GM19467 (cell line): ENCODE measurements around the gene NME7.

Source experiments
- ATAC-seq: cut with Tn5 transposase; IDR thresholded peaks from one replicate; pipeline ENCODE4 v1.9.1; 2021; ENCODE audit warnings: mild to moderate bottlenecking, moderate library complexity; ENCODE audit not compliant: unreplicated experiment

The NME7 gene

DNA sequence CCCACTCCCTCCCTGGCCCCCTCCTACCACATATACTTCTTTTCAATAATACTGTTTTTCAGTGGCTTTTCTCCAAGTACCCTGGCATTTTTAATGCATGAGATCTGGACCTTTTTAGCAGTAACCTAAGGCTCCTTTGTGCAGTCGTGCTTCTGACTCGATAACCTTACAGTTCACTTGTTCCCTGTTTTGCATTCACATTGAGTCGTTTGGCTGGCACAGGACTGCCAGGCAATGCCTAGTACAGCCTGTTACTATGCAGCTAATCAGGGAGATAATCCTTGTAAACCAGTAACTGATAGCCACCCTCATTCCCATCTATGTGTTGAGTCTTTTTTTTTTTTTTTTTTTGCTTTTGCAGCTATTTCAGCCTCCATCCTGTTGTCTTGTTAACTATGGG is 257.4 kb downstream of the NME7 start:
- no peak for ATAC-seq

DNA sequence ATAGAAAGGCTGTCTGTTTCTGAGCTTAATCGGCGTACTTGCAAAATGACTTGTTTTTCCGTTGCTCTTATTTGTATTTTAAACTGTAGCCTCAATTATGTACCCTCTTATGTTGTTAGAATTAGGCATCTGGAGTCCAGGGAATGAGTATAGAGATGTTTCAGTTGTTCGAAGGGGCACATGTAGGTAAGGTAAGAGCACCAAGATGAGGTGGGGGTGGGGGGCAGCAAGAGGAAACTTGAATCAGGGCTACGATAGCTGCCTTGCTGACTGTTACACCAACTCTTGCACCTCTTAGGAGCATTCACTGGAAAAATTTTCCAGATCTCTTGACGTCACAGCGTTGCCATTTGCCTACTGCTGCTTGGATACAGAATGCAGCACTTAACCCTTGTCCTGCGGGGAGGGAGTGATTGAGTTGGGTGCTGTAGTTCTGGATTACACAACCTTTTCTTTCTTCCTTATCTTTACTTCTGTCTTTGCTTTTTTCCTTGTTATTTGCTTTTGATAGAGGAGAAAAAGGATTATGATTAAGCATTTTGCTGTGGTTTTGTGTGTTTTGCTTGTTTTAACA is 257.9 kb downstream of the NME7 start:
- no peak for ATAC-seq

DNA sequence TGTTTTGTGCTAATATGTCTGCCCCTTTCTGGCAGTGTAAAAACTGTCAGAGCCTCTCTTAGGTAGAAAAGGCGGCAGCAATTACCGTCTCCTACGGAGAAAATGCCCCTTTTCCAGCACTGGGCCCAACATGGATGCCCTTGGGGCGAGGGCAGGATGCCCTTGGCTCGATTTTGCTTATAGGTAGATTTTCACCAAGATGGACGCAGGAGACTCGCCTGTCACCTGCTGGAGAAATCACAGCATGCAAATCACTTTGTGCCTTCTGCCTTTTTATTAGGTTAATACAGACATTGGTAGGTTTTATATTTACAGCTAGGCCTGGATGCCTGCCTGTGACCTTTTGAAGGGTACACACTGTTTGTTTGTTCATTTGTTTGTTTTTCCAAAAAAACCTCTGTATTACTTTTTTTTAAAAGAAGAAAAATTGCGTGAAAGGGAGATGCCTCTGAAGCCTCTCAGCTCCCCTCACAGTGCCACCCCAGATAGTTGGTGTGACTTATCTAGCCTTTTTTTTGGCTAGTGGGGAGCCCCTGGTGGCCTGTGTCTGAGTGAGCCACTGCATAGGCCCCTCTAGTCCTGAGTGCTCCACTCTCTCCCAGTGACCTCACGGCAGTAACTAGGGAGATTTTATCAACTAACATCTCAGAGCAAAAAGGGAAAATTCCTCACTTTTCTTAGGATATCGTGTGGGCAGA is 258.6 kb downstream of the NME7 start:
- ATAC-seq: no peak

DNA sequence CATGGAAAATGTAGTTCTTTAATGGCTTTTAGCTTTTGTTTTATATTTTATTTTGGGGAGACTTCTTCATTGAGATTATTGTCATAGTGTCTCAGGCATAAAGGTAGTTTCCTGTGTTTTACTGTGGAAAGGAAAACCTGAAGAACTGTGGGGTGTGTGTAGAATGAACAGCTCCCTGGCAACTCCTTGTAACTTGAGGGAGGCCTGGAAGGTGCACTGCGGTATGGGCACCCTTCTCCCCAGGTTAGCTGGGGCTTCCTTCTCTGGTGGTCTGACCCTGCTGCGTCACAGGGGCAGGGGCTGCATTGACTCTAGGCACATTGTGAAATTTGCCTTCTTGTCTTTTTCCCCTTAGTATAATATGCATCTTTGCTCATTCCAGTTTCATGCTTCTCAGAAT is 259.4 kb downstream of the NME7 start:
- ATAC-seq: no peak

DNA sequence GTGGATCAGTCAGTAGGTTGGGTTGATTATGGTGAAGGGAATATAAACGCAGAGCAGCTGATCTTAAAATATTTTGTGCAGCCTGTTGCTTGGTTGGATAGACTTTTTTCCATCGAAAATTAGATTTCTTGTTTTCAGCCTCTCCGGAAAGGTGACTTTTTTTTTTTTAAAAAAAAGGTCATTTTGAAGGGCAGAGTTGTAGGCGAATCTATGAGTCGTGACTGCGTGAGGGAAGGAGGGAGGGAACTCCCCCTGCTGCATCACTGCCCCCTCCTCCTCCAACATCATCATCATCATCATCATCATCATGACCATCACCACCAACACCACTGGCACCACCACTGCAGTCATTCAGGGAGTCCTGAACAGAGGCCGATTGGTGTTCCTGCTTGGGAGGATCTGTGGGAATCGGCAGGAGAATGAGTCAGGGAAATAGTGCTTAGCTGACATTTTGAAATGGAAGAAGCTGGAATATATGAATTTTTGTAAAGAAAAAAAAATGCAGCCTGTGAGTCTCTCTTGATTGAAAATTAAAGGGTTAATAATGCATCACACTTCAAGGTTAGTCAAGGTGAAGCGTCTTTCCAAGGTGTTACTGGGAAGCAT is 259.9 kb downstream of the NME7 start:
- no peak for ATAC-seq

DNA sequence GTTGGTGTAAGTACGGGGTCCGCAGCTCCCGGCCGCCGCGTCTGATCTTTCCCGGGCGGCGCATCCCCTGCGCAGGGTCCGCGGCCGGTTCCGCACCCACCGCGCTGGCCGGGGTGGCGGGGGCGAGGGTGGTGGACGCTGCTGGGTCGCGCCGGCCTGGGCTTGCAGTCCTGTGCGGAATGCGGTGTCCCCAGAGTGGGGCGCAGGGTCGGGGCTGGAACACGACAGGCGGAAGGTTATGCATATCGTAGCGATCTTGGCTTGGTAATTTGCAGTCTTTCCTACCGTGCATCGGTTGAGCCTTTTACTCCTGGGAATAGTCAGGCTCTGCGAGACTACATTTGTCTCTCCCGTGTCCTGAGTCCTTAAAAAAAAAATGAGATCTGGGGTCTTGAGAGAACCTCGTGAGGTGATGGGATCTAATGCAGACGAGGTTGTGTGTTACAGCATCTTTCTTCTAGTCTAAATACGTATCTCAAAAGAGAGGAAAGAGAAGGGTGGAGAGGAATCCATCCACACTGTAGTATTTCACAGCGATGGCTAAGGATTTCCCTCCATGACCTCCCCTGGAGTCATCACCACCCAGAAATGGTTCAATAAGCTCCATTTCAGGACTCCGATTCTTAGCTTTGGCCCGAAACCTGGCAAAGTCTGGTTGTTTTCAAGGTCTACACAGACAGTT is 260.5 kb downstream of the NME7 start:
- no peak for ATAC-seq

DNA sequence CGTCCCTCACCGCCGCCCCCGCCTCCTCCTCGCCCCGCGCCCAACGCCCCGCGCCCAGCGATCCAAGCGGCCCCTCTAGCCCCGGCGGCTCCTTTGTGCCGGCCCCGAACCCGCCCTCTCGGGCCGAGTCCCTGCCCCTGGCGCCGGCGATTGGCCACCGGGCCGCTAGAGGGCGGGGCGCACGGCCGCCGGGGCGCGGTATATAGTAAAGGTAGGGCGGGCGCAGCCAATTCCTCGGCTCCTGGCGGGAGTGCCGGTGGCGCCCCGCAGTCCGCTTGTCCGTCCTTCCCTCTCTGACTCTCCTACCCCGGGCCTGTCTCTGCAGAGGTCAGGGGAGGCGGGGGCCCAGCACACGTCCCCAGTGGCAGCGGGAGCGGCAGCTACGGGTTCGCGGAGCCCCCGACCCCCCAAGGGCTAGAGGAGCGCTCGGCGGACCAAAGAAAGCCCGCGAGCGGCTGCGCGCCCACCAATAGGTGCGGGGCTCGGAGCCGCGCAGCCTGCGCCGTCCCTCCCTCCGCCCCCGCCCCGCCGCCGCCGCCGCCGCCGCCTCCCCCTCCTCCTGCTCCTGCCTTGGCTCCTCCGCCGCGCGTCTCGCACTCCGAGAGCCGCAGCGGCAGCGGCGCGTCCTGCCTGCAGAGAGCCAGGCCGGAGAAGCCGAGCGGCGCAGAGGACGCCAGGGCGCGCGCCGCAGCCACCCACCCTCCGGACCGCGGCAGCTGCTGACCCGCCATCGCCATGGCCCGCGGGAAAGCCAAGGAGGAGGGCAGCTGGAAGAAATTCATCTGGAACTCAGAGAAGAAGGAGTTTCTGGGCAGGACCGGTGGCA is 261.3 kb downstream of the NME7 start, which contains the start of gene ATP1B1:
ATP1B1 (plus strand) TSS at position 596 of the 826 bp plus-strand sequence; CDS start at position 736, 140 bp downstream.
- peak; percentile 81 for ATAC-seq

DNA sequence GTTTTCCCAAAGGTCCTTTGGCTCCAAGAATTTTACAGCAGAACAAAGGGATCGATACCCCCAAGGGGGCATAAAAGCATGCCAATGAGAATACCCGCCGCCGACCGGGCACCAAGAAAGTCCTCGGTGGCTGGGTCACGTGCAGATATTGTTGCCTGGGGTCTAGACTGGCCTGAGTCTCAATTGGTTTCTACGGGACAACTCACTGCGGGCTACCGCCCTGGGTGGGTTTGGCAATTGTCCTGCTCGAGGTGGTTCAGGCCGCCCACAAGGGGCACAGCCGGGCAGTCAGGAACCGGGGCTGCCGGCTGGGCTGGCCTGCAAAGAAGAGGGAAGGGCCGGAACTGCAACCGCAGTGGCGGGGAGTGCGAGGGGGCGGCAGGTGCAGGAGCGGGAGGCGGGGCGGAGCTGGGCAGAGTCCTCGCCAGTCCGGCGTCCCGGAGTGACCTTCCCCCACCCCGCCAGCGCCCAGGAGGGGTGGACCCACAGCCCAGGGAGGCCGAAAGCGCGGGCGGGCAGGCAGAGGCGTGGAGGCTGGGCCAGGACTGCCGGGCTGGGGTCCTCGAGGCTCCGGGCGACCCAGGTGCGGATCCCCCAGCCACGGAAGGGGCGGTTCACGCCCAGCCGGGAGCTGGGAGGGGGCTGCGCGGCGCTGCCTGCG is 262.0 kb downstream of the NME7 start:
- ATAC-seq: peak; percentile 33

DNA sequence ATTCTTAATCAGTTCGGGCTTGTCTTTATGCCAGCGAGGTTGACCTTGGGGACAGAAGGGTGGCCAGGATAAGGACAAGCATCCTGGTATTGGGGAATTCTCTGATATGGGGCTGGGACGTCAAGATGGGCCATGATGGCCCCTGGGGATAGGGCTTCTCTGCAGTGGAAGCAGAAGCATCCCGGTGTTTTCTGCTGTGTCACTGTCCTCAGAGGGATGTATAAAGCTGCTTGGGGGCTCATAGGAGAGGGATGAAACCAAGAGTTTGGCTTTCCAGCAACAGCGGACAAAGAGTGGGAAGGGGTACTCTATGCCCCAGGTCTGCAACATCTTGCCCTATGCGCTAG is 262.5 kb downstream of the NME7 start:
- ATAC-seq: no peak

DNA sequence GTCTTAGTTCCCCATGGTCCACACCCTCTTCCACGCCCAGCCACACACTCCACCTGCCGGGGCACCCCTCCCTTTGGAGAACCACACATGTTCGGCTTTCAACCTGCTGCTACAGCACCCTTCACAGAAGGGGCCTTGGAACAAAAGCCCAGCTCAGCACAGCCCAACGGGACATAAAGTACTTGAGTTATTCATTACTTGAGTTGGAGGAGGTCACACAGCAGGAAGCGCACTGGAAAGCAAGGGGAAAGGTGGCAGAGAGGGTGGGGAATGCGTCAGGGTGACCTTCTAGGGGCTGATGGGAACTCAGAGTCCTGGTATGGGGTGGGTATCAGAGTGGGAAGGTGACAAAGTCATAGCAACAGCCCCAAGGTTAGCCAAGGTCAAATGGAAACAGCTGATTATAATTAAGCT is 264.1 kb downstream of the NME7 start:
- ATAC-seq: no peak

DNA sequence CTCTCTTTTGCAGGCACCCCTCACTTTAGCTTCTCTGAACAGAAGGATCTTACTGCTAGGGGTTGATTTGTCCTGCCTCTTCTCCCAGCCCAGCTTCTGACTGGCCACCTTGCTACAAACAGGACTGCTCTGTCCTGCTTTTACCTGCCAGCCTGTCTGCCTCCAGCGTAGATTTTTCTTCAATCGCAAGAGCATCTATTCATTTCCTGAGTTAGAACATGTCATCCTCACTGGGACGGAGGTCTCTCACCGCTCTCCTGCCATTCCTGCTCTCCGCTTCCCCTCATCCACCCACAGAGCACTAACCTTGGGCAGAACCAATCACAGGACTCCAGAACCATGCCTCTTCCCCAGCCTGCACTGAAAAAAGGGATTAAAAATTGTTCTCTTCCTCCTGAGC is 264.6 kb downstream of the NME7 start:
- no peak for ATAC-seq

DNA sequence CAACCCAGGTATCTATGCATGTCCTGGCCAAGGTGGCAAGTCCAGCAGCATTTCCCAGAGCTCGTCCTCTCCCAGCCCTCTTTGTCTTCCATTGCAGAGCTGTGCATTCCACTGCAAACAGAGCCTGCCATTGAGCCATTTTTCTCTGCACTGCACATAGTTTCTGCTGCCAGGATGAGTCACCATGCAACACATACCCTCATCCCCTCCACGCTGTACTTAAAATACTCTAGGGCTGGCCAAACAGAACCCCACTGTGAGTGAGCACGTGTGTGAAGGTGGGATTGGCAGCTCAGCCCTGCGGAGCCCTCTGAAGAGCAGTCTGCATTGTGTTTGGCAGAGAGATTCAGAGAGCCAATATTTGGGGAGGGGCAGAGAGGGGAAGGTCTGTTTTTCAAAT is 265.0 kb downstream of the NME7 start:
- ATAC-seq: no peak

DNA sequence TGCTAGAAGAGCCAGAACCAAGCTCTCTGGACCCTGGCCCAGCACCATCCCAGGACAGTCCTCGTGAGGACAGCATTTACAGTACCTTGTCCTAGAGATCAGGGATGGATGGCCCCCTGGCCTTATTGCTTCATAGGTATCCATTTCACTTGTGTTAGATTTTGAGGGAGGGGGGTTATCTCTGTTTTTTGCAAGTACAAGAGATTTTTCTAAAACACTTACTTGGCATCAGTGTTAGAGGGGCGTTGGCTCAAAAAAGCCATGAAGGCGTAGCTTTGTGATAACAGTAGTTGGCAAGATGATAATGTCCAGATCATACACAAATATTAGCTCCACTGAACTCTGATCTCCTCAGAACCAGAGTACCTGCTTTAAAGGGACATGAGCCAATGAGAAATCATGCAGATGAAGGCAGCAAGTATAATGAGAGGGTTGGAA is 266.9 kb downstream of the NME7 start:
- no peak for ATAC-seq

DNA sequence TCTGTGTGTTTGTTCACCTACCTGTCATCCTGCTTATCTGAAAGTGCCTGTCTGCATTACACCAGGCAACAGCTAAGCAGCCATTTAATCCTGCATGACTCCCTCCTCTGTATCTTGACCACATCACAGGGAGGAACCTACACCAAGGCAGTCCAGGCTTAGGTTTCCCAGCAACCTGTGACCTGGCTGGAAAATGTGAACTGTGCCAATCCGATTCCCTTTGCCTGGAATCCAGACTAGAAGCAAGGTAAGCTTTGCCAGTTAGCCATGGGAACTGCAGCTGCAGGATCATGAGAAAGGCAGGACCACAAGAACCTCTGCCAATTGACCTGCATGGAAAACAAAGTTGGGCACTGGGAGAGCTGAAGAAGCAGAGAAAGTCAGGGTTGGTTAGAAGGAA is 267.4 kb downstream of the NME7 start:
- ATAC-seq: no peak

DNA sequence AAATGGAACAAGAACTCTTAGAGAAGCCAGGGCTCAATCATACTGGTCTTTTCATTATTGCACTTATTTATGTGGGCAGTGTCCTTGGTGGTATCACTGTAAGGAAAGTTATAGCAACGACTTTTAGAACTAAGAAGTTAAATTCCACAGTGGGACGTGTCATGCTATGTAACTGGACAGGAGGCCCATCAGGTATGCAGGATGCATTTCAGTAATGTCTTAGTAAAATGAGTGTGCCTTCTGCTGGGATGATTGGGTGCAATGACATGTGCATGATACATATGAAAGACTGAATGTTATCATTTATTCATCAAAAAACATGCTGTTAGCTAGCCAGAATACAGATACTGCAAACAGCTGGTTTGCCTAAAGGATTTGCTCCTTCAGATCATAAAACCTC is 268.0 kb downstream of the NME7 start:
- ATAC-seq: no peak

DNA sequence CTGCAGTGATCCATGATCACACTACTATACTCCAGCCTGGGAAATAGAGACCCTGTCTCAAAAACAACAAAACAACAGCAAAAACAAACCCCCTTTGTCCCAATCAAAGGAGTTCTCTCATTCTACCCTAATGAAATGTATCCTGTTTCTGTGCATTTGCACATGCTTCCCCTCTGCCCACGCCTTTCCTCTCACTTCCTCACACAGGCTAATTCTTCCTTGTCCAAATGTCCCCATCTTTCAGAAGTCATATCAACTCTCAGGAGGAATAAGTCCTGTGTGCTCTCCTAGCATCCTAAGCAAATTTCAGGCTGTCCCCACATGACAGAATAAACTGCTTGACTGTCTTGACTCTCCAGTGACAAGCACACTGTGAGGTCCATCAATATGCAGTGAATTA is 269.2 kb downstream of the NME7 start:
- ATAC-seq: no peak

DNA sequence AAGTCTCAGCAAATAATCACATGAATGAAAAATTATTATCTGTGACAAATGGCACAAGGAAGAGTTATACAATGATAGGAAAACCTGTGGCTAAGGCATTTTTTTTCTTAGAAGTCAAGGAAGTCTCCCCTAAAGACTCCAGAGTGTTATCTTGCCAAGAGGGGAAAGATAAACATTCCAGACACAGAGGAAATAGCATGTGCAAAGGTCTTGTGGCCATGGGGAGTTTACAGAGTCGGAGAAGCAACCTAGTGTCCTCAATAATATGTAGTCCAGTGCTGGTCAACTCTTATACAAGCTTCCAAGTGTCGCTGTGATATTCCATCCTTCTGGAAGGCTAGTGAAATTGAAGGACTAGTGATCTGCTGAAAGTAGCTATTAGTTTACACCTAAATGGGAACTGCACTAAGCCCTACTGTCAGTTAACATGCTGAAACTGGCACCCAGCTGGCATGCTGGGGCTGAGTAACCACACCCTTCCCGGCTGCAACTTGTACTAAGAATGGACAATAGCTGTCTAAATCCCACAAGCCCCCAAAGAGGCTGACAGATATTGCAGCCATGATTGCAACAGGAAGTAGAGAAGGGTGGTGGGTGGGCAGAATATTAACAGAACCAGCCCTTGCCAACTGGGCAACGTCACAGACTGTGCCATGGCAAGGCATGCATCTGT is 272.6 kb downstream of the NME7 start:
- ATAC-seq: no peak

DNA sequence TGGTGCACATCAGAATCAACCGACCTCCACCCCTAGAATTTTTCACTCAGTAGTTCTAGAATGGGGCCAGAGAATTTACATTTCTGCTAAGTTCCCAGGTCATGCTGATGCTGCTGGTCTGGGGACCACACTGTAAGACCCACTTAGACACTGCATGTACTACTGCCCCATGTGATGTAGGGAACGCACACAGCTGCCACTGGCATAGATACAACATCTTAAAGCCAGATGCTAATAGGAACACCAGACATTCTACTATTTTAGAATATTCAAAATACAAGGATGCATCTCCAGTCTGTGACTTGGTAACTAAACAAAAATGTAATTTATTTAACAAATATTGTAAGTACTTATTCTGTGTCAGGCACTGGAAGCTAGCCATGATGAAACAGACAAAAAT is 275.2 kb downstream of the NME7 start:
- ATAC-seq: no peak

DNA sequence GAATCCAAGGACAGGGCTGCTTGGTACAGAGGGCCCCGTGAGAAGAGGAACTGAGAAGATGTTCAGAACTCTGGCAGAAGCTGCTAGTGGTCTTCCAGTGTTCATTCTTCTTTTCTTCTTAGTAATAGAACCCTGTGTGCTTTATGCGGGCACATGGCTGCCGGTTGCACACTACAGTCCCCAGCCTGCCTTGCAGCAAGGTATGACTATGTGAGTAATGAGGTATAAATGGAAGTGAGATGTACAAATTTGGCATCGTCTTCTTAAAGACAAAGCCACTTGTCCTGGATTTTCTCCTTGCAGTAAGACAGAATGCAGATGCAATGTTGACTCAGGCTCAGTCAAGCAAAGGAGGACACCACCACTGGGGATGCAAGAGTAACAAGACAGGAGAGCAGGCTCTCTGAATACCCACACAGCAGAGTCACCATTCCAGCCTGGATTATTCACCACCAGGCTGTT is 276.1 kb downstream of the NME7 start:
- peak; percentile 78 for ATAC-seq

DNA sequence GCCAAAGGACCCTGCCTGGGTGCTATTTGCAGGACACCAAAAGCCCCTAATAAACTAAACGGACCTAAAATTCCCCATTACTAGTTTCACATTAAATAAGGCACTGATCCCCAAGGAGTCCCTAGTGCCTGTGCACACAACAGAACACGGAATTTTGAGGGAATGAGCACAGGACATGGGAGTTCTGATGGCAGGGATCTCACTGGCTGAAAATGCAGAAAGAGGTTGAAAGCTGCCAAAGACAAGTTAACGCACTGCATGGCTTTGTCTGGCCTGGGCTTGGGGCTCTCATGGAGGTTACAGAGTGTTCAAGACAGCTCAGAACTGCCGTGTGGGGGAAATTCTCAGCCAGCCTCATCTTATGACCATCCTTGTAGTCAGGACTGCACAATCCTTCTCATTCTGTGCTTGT is 276.7 kb downstream of the NME7 start:
- ATAC-seq: peak; percentile 28
